ENCODE results near the gene ATG7.
"Not testable (repeated sequence)": the region's sequence is repeated elsewhere in the genome, so short reads cannot be mapped to it uniquely, and the experiment has no call there.

DNA sequence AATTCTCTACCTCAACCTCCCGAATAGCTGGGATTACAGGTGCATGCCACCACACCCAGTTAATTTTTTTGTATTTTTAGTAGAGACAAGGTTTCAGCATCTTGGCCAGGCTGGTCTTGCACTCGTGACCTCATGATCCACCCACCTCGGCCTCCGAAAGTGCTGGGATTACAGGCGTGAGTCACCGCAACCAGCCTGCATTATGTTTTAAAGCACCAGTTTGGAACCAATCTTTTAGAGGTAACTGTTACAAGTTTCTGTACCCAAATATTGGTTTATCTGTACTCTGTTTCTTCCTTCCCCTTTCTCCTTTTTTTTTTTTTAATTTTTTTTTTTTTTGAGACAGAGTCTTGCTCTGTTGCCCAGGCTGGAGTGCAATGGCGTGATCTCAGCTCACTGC, 169.1 kb downstream of the ATG7 start:
- not testable (repeated sequence) for TF ChIP-seq RFX5 (IDR thresholded peaks at IDR 0.05); ESRRA (IDR thresholded peaks at IDR 0.05; ENCODE audit: borderline replicate concordance, low read length); RAD21 (conservative IDR thresholded peaks at IDR 0.05 in 1 of 2, IDR thresholded peaks at IDR 0.05 in 1 of 2); NR3C1 (IDR thresholded peaks at IDR 0.05); POLR2A (IDR thresholded peaks at IDR 0.05; ENCODE audit: low read length); HDAC2 (IDR thresholded peaks at IDR 0.05); KDM5A (IDR thresholded peaks at IDR 0.05)
- TF ChIP-seq, protein P1, sequence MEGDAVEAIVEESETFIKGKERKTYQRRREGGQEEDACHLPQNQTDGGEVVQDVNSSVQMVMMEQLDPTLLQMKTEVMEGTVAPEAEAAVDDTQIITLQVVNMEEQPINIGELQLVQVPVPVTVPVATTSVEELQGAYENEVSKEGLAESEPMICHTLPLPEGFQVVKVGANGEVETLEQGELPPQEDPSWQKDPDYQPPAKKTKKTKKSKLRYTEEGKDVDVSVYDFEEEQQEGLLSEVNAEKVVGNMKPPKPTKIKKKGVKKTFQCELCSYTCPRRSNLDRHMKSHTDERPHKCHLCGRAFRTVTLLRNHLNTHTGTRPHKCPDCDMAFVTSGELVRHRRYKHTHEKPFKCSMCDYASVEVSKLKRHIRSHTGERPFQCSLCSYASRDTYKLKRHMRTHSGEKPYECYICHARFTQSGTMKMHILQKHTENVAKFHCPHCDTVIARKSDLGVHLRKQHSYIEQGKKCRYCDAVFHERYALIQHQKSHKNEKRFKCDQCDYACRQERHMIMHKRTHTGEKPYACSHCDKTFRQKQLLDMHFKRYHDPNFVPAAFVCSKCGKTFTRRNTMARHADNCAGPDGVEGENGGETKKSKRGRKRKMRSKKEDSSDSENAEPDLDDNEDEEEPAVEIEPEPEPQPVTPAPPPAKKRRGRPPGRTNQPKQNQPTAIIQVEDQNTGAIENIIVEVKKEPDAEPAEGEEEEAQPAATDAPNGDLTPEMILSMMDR (IDR thresholded peaks at IDR 0.05) = not testable (repeated sequence)
- TF ChIP-seq, protein P2, sequence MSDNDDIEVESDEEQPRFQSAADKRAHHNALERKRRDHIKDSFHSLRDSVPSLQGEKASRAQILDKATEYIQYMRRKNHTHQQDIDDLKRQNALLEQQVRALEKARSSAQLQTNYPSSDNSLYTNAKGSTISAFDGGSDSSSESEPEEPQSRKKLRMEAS (IDR thresholded peaks at IDR 0.05) = not testable (repeated sequence)
- TF ChIP-seq, protein P3, sequence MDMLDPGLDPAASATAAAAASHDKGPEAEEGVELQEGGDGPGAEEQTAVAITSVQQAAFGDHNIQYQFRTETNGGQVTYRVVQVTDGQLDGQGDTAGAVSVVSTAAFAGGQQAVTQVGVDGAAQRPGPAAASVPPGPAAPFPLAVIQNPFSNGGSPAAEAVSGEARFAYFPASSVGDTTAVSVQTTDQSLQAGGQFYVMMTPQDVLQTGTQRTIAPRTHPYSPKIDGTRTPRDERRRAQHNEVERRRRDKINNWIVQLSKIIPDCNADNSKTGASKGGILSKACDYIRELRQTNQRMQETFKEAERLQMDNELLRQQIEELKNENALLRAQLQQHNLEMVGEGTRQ (IDR thresholded peaks at IDR 0.05) = not testable (repeated sequence)

Data from A549 (cell line).